H1 (cell line): ENCODE data around the gene MYO1G. TPM values are rescaled to one million over a fixed set of nuclear protein-coding genes. Genes with fewer than 3 reads are reported as not detected.
A peak's percentile ranks its signal among the peaks of the same experiment; 100 is the strongest.

ENCODE experiments used
- CTCF ChIA-PET: fragments of 300-600 bp; sonication (Branson Sonifier 250); formaldehyde crosslinking; loops from one replicate; lab custom pipeline; 2021; ENCODE audit not compliant: partially characterized antibody; lab: Charles Lee
- POLR2A ChIA-PET: fragments of 300-600 bp; sonication (Branson Sonifier 250); formaldehyde crosslinking; loops from one replicate; lab custom pipeline; 2021; ENCODE audit warnings: inconsistent platforms; ENCODE audit not compliant: partially characterized antibody; lab: Charles Lee
- DNase-seq, 2 experiments: peaks; one replicate each; pipeline versions ENCODE4 v3.0.0 to v3.0.0-alpha.2; 2010 to 2022; ENCODE audit warnings: low spot score in 2 of 2, low read depth in 1 of 2, mixed read lengths in 1 of 2
- FAIRE-seq: peaks from 2 replicates; lab custom pipeline; 2011; peaks lifted over from hg19 to GRCh38; lab: Jason Lieb, UNC
- H2AFZ ChIP-seq: 2 replicates; pipeline ENCODE4 v1.8.1; 2012; ENCODE audit warnings: low read length, inconsistent platforms
- H2AK5ac ChIP-seq: 2 replicates; pipeline ENCODE4 v1.6.1; 2013; ENCODE audit warnings: low read depth, low read length
- H2BK120ac ChIP-seq: replicated peaks from 2 replicates; pipeline ENCODE3; 2013; ENCODE audit warnings: low read depth, low read length, inconsistent platforms
- H2BK12ac ChIP-seq: 2 replicates; pipeline ENCODE4 v1.6.1; 2013; ENCODE audit warnings: low read depth, low read length
- H2BK15ac ChIP-seq: 2 replicates; pipeline ENCODE4 v1.6.1; 2013; ENCODE audit warnings: low read length
- H2BK20ac ChIP-seq: 2 replicates; pipeline ENCODE4 v1.6.1; 2013; ENCODE audit warnings: low read length
- H2BK5ac ChIP-seq: 2 replicates; pipeline ENCODE4 v1.6.1; 2013; ENCODE audit warnings: low read depth, low read length
- H3K14ac ChIP-seq: 2 replicates; pipeline ENCODE4 v1.6.1; 2013; ENCODE audit warnings: inconsistent platforms; ENCODE audit not compliant: insufficient read length
- H3K18ac ChIP-seq: 2 replicates; pipeline ENCODE4 v1.6.1; 2013; ENCODE audit warnings: low read length; ENCODE audit errors: extremely low read depth
- H3K23ac ChIP-seq: 2 replicates; pipeline ENCODE4 v1.6.1; 2013; ENCODE audit warnings: inconsistent platforms; ENCODE audit not compliant: insufficient read length
- H3K23me2 ChIP-seq: 2 replicates; pipeline ENCODE4 v1.6.1; 2013; ENCODE audit warnings: low read depth, low read length
- H3K27ac ChIP-seq: 2 replicates; pipeline ENCODE4 v1.6.1; 2011; ENCODE audit warnings: low read depth, low read length, inconsistent platforms
- H3K27me3 ChIP-seq, 4 experiments: replicated peaks in 1 of 4; 1 replicate in 1 of 4; 2 replicates in 3 of 4; pipeline versions ENCODE4 v1.6.1 to v1.8.1; 2011 to 2013; ENCODE audit warnings: low read length in 3 of 4, mild to moderate bottlenecking in 3 of 4, inconsistent platforms in 2 of 4, mixed read lengths in 2 of 4, moderate library complexity in 1 of 4; ENCODE audit not compliant: control insufficient read depth in 3 of 4, insufficient read depth in 3 of 4; ENCODE audit errors: extremely low read depth in 1 of 4
- H3K36me3 ChIP-seq, 4 experiments: 2 replicates each; pipeline versions ENCODE4 v1.6.1 to v1.8.1; 2011 to 2013; ENCODE audit warnings: mild to moderate bottlenecking in 4 of 4, low read length in 3 of 4, moderate library complexity in 2 of 4, control low read depth in 1 of 4, inconsistent platforms in 1 of 4; ENCODE audit not compliant: insufficient read depth in 4 of 4, control insufficient read depth in 2 of 4
- H3K4ac ChIP-seq: replicated peaks from 2 replicates; pipeline ENCODE3; 2013; ENCODE audit warnings: low read length, low read depth, mixed read lengths, inconsistent platforms; ENCODE audit not compliant: insufficient read length
- H3K4me1 ChIP-seq, 4 experiments: replicated peaks in 1 of 4; 1 replicate in 1 of 4; 2 replicates in 3 of 4; pipeline versions ENCODE4 v1.6.1 to v1.8.1; 2011 to 2013; ENCODE audit warnings: low read length in 3 of 4, inconsistent platforms in 2 of 4, mixed read lengths in 1 of 4; ENCODE audit not compliant: insufficient read depth in 4 of 4, control insufficient read depth in 3 of 4
- H3K4me2 ChIP-seq, 2 experiments: 2 replicates each; pipeline versions ENCODE4 v1.6.1 to v1.8.1; 2011 to 2013; ENCODE audit warnings: low read depth in 2 of 2, low read length in 2 of 2, control low read depth in 1 of 2, inconsistent platforms in 1 of 2, mild to moderate bottlenecking in 1 of 2; ENCODE audit not compliant: insufficient read depth in 1 of 2
- H3K4me3 ChIP-seq, 4 experiments: fragments of 200-600, 300-600 bp in 1 of 4; sonication (generic), shearing (Covaris generic), sonication (Bioruptor Twin) in 1 of 4; 2 replicates each; pipeline versions ENCODE4 v1.5.1 to v1.8.1; 2011 to 2016; ENCODE audit warnings: low read length in 4 of 4, low read depth in 3 of 4, control low read depth in 2 of 4, inconsistent platforms in 2 of 4, mild to moderate bottlenecking in 2 of 4, mixed read lengths in 1 of 4, moderate library complexity in 1 of 4; ENCODE audit not compliant: insufficient read depth in 2 of 4; ENCODE audit errors: extremely low read depth in 1 of 4
- H3K56ac ChIP-seq: replicated peaks from 2 replicates; pipeline ENCODE3; 2013; ENCODE audit warnings: low read depth, mild to moderate bottlenecking, mixed read lengths, low read length, inconsistent platforms; ENCODE audit not compliant: insufficient read length
- H3K79me1 ChIP-seq: 2 replicates; pipeline ENCODE4 v1.6.1; 2013; ENCODE audit warnings: low read depth, low read length, control low read depth
- H3K79me2 ChIP-seq, 2 experiments: 2 replicates each; pipeline versions ENCODE4 v1.6.1 to v1.8.1; 2012 to 2013; ENCODE audit warnings: low read length in 2 of 2, mild to moderate bottlenecking in 2 of 2, inconsistent platforms in 1 of 2; ENCODE audit not compliant: insufficient read depth in 2 of 2, control insufficient read depth in 1 of 2
- H3K9ac ChIP-seq, 4 experiments: replicated peaks in 1 of 4; 1 replicate in 1 of 4; 2 replicates in 3 of 4; pipeline versions ENCODE4 v1.6.1 to v1.8.1; 2011 to 2013; ENCODE audit warnings: low read depth in 3 of 4, low read length in 3 of 4, control low read depth in 2 of 4, mild to moderate bottlenecking in 2 of 4, moderate library complexity in 2 of 4, inconsistent platforms in 1 of 4; ENCODE audit errors: extremely low read depth in 1 of 4
- H3K9me3 ChIP-seq, 2 experiments: 2 replicates each; pipeline versions ENCODE4 v1.6.1 to v1.8.1; 2012 to 2013; ENCODE audit warnings: mild to moderate bottlenecking in 2 of 2, moderate library complexity in 2 of 2, control low read depth in 1 of 2, inconsistent platforms in 1 of 2, low read depth in 1 of 2, low read length in 1 of 2, mixed read lengths in 1 of 2; ENCODE audit not compliant: insufficient read depth in 2 of 2
- H4K20me1 ChIP-seq, 2 experiments: replicated peaks in 1 of 2; 2 replicates each; pipeline versions ENCODE3 to v1.8.1; 2011 to 2013; ENCODE audit warnings: inconsistent platforms in 2 of 2, low read length in 2 of 2, mild to moderate bottlenecking in 1 of 2; ENCODE audit not compliant: insufficient read depth in 2 of 2, control insufficient read depth in 1 of 2
- H4K5ac ChIP-seq: 2 replicates; pipeline ENCODE4 v1.6.1; 2013; ENCODE audit warnings: low read length, low read depth, mixed read lengths, inconsistent platforms; ENCODE audit not compliant: insufficient read length
- H4K8ac ChIP-seq: 2 replicates; pipeline ENCODE4 v1.8.0; 2013; ENCODE audit warnings: mild to moderate bottlenecking, moderate library complexity, low read length, inconsistent platforms; ENCODE audit not compliant: insufficient read depth; ENCODE audit errors: extremely low read depth
- H4K91ac ChIP-seq: replicated peaks from 2 replicates; pipeline ENCODE3; 2013; ENCODE audit warnings: low read length, mixed read lengths, inconsistent platforms; ENCODE audit not compliant: insufficient read length
- CHD1 ChIP-seq: IDR thresholded peaks from 2 replicates; pipeline ENCODE4 v1.6.1; 2012; ENCODE audit warnings: low read depth, low read length, improper control_type of control experiment
- EZH2 ChIP-seq: fragments of 200-600 bp; sonication (generic); IDR thresholded peaks from 2 replicates; pipeline ENCODE4 v1.7.1; 2012; ENCODE audit warnings: low read depth, mild to moderate bottlenecking, moderate library complexity, low read length, inconsistent platforms; ENCODE audit not compliant: severe bottlenecking
- GTF2F1 ChIP-seq: IDR thresholded peaks from 2 replicates; pipeline ENCODE4 v1.6.1; 2012; ENCODE audit warnings: low read depth, low read length, improper control_type of control experiment, borderline replicate concordance
- HDAC6 ChIP-seq: IDR thresholded peaks from one replicate; pipeline ENCODE4 v1.7.1; 2012; ENCODE audit warnings: low read depth, mild to moderate bottlenecking, inconsistent platforms, low read length, moderate library complexity
- JUN ChIP-seq: IDR thresholded peaks from 2 replicates; pipeline ENCODE4 v1.6.1; 2011; ENCODE audit warnings: low read depth, mild to moderate bottlenecking, improper control_type of control experiment, low read length
- KDM4A ChIP-seq: IDR thresholded peaks from one replicate; pipeline ENCODE4 v1.7.1; 2012; ENCODE audit warnings: low read depth, mild to moderate bottlenecking, moderate library complexity, low read length, inconsistent platforms; ENCODE audit not compliant: severe bottlenecking
- PHF8 ChIP-seq: fragments of 200-600 bp; sonication (generic); conservative IDR thresholded peaks from 2 replicates; pipeline ENCODE4 v1.7.1; 2012; ENCODE audit warnings: low read depth, mild to moderate bottlenecking, inconsistent platforms, low read length, moderate library complexity
- RAD21 ChIP-seq, 2 experiments: IDR thresholded peaks in 1 of 2; conservative IDR thresholded peaks in 1 of 2; 2 replicates each; pipeline ENCODE4 v1.6.1; 2011; ENCODE audit warnings: low read depth in 2 of 2, low read length in 2 of 2, improper control_type of control experiment in 1 of 2, inconsistent platforms in 1 of 2, mild to moderate bottlenecking in 1 of 2, moderate library complexity in 1 of 2
- RFX5 ChIP-seq: IDR thresholded peaks from 2 replicates; pipeline ENCODE4 v1.6.1; 2011; ENCODE audit warnings: low read depth, low read length, improper control_type of control experiment, borderline replicate concordance
- SIRT6 ChIP-seq: IDR thresholded peaks from one replicate; pipeline ENCODE4 v1.7.1; 2012; ENCODE audit warnings: low read length, inconsistent platforms
- SP1 ChIP-seq: IDR thresholded peaks from 2 replicates; pipeline ENCODE4 v1.6.1; 2011; ENCODE audit warnings: low read depth, low read length
- TEAD4 ChIP-seq: IDR thresholded peaks from 2 replicates; pipeline ENCODE4 v1.6.1; 2012; ENCODE audit warnings: low read depth, low read length, inconsistent platforms, mixed read lengths
- WGBS, 2 experiments: shearing (Covaris generic) in 1 of 2; methylation state at CpG; one replicate each; pipeline versions ENCODE4 v1.1.6 to v1.1.7; 2013 to 2015; ENCODE audit warnings: low lambda C conversion rate in 2 of 2, mixed read lengths in 2 of 2, inconsistent platforms in 1 of 2, low coverage in 1 of 2, missing lambda C conversion rate in 1 of 2; ENCODE audit not compliant: insufficient replicate concordance in 2 of 2, insufficient coverage in 1 of 2, insufficient read length in 1 of 2; ENCODE audit errors: extremely low coverage in 1 of 2, missing lambda C conversion rate in 1 of 2; 5-methylcytosine and 5-hydroxymethylcytosine counted together
- polyA plus RNA-seq, 7 experiments: library from polyadenylated mRNA; depleted of rRNA in 3 of 7; stranded (reverse) in 5 of 7; unstranded in 2 of 7; fragments of >200 nt in 5 of 7; fragments of 200-250 nt in 2 of 7; gene quantifications; 1 replicate in 5 of 7; 2 replicates in 1 of 7; 4 replicates in 1 of 7; pipeline versions ENCODE4 v1.2.1 to v1.2.3, GENCODE V29; 2011 to 2013; ENCODE audit warnings: missing spikeins in 2 of 7, mixed read lengths in 2 of 7
- total RNA-seq: library from RNA; stranded (reverse); fragmentation: NEBNext Ultra II Directional; extraction: Animal tissue kit (Norgen Biotek cat#: 25700); gene quantifications from 2 replicates; pipeline ENCODE4 v1.2.1, GENCODE V29; 2021
- TF ChIP-seq, protein P1 (sequence below): IDR thresholded peaks from 2 replicates; pipeline ENCODE4 v1.6.1; 2011; ENCODE audit warnings: low read depth, mild to moderate bottlenecking, low read length; ENCODE audit not compliant: insufficient read depth

MYO1G gene
- total and polyA plus RNA-seq, 2 of the 8 experiments (the other 6 are each of a cell fraction or from before 2014, with no cell fraction given) = 0.08 to 0.19 TPM

DNA sequence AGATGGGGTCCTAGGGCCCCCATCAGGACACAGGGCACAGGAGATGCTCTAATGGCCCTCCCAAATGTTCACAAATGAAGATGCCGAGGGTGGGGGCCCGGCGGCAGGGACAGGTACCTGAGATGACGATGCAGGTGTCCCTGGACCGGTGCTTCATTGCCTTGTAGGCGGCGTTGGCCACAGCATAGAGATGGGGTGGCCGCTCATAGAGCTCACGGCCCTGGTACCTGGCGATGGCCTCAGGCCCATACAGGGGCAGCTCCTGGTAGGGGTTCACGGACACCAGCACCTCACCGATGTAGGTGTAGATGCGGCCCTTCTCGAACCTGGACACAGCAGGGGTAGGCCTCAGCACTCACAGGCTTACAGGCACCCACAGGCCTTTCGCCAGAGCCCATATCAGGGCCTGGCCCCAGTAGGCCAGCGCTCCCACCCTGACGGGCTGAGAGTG, 2.0 kb downstream of the MYO1G start:
- Histone ChIP-seq H3K23me2 (no peaks in the 10 kb centered on the region), H2BK20ac (no peak overlapping the region), H2BK120ac (no peak overlapping the region), H3K4me1 (no peaks in the 10 kb centered on the region), H3K18ac (no peak overlapping the region), H2BK12ac (no peak overlapping the region), H3K79me2 (no peaks in the 10 kb centered on the region), H4K91ac (no peak overlapping the region), H3K9ac (no peak overlapping the region), H4K20me1 (peaks cover 0 to 1% of the 10 kb centered on the region in 2 experiments), H3K36me3 (peaks cover 0 to 2% (median 0%) of the 10 kb centered on the region in 4 experiments; a peak in 2 of 8 replicates), H3K79me1 (no peaks in the 10 kb centered on the region), H2BK5ac (no peak overlapping the region), H3K14ac (no peak overlapping the region), H4K8ac (no peak overlapping the region), H3K23ac (no peak overlapping the region), H3K56ac (no peak overlapping the region), H2BK15ac (no peak overlapping the region), H3K9me3 (no peaks in the 10 kb centered on the region), H3K27ac (no peak overlapping the region), H2AFZ (no peak overlapping the region), H2AK5ac (no peak overlapping the region), H4K5ac (no peak overlapping the region), H3K4ac (no peak overlapping the region), H3K4me3 (no peak overlapping the region), H3K27me3 (no peaks in the 10 kb centered on the region), H3K4me2 (no peak overlapping the region)
- ChIA-PET CTCF (interaction anchor here (0.8 to 1.5 kb wide), 3 partner anchors 20 to 125 kb away, joined by 3 to 4 read pairs (median 3); no protein-coding TSS in a partner anchor), POLR2A (interaction anchor here (0.8 to 17.9 kb wide), 6 partner anchors 6 to 160 kb away, joined by 3 to 327 read pairs (median 4); partner anchors contain the start of genes H2AZ2, MYO1G and TBRG4)
- no peak for TF ChIP-seq TEAD4
- TF ChIP-seq SIRT6 = no peak
- TF ChIP-seq KDM4A = no peak
- TF ChIP-seq SP1 = no peak
- TF ChIP-seq RFX5 = no peak
- TF ChIP-seq HDAC6 = no peak
- TF ChIP-seq EZH2 = no peak
- TF ChIP-seq, protein P1, sequence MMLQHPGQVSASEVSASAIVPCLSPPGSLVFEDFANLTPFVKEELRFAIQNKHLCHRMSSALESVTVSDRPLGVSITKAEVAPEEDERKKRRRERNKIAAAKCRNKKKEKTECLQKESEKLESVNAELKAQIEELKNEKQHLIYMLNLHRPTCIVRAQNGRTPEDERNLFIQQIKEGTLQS = no peak
- no peak for TF ChIP-seq JUN
- no peak for TF ChIP-seq PHF8
- TF ChIP-seq GTF2F1 = no peak
- TF ChIP-seq CHD1 = no peak
- no peak for TF ChIP-seq RAD21 (IDR thresholded peaks at IDR 0.05 in 1 of 2, conservative IDR thresholded peaks at IDR 0.05 in 1 of 2; ENCODE audit: low read depth in 2 of 2, low read length in 2 of 2)
- no peak for FAIRE-seq
- peak in 1 of 2 experiments; percentile 38 for DNase-seq
- WGBS, 2 experiments = 89% methylated on average over 16 of the region's 17 CpGs; no CpG with 5 or more reads in 1 of the 2 experiments
